ENCODE data around the gene ERN1. TPM values are rescaled to one million over a fixed set of nuclear protein-coding genes. Genes with fewer than 3 reads are reported as not detected.
"Not testable (repeated sequence)": the region's sequence is repeated elsewhere in the genome, so short reads cannot be mapped to it uniquely, and the experiment has no call there.

ERN1 gene
- polyA plus RNA-seq, 4 donors: 2.2 to 11.3 (median 6.5) TPM

DNA sequence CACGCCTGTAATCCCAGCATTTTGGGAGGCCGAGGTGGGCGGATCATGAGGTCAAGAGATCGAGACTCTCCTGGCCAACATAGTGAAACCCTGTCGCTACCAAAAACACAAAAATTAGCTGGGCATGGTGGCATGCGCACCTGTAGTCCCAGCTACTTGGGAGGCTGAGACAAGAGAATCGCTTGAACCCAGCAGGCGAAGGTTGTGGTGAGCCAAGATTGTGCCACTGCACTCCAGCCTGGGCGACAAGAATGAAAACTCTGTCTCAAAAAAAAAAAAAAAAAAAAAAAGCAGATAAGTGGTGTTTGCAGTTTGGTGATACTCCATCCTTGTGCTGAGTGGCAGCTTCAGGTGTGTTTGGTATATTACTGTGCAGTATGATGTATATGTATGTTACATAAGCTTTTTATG lies 110.4 kb downstream of the ERN1 start:
- H3K4me1 ChIP-seq (ENCODE audit: control insufficient read depth in 3 of 3, insufficient read depth in 2 of 3, low read depth in 1 of 3, low read length in 2 of 3); H3K36me3 ChIP-seq (ENCODE audit: control insufficient read depth in 3 of 3, insufficient read depth in 2 of 3, low read depth in 1 of 3, low read length in 3 of 3); H3K9me3 ChIP-seq (ENCODE audit: control insufficient read depth in 2 of 2, insufficient read depth in 1 of 2, low read depth in 1 of 2, low read length in 1 of 2); H3K27me3 ChIP-seq (ENCODE audit: control insufficient read depth in 3 of 3, insufficient read depth in 3 of 3, low read length in 3 of 3); DNase-seq; FAIRE-seq: not testable (repeated sequence)
- 70 to 80% (median 73%) methylated on average over 9 of the region's 9 CpGs for WGBS, 3 donors
- peak overlapping the region in 1 of 3 donors; percentile 92 for H3K27ac ChIP-seq (ENCODE audit: low read depth in 1 of 3, low read length in 2 of 3)
- H3K4me3 ChIP-seq (ENCODE audit: low read depth in 1 of 3, low read length in 3 of 3): peak overlapping the region in 1 of 3 donors; percentile 38

DNA sequence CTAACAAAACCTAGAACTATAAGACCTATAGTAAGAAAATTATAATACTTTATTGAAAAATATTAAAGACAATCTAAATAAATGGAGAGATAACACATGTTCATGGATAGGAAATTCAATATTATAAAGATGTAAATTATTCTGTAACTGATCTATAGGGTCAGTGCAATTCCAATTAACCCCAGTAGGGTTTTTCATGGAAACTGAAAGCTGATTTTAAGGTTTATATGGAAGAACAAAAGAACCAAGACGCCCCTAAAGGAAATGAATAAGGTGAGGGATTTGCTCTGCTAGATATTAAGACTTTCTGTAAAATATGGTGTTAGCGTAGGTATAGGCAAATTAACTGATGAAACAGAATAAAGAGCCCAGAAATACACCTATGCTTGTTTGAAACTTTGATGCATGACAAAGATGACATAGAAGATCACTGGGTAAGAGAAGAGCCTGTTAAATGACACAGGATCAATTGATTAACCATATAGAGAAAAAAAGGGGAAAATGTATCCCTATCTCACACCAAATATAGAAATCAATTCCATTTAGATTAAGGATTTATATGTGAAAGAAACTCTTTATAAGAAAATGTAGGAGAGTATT lies 112.5 kb downstream of the ERN1 start:
- H3K4me1 ChIP-seq (ENCODE audit: control insufficient read depth in 3 of 3, insufficient read depth in 2 of 3, low read depth in 1 of 3, low read length in 2 of 3): no peaks in the 10 kb centered on the region
- no peaks in the 10 kb centered on the region for H3K36me3 ChIP-seq (ENCODE audit: control insufficient read depth in 3 of 3, insufficient read depth in 2 of 3, low read depth in 1 of 3, low read length in 3 of 3)
- H3K9me3 ChIP-seq (ENCODE audit: control insufficient read depth in 2 of 2, insufficient read depth in 1 of 2, low read depth in 1 of 2, low read length in 1 of 2): no peaks in the 10 kb centered on the region
- H3K27me3 ChIP-seq (ENCODE audit: control insufficient read depth in 3 of 3, insufficient read depth in 3 of 3, low read length in 3 of 3): no peaks in the 10 kb centered on the region
- no peak for DNase-seq
- FAIRE-seq: no peak
- 74 to 83% (median 81%) methylated on average over 2 of the region's 2 CpGs for WGBS, 3 donors
- H3K4me3 ChIP-seq (ENCODE audit: low read depth in 1 of 3, low read length in 3 of 3): no peak overlapping the region
- no peak overlapping the region for H3K27ac ChIP-seq (ENCODE audit: low read depth in 1 of 3, low read length in 2 of 3)

DNA sequence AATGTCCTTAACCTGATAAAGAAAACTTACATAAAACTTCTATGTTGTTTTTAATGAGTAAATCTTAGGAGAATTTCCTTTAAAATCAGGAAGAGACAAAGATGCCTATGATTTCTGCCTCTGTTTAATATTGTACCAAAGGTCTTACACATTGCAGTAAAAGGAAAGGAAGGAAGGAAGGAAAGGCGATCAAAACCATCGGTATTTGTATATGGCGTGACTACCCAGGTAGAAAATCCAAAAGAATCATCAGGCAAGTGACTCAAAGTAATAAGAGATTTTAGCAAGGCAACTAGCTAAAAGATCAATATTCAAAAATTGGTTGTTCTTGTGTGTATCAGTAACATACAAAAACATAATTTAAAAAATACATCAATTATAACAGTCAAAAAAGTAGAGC lies 113.0 kb downstream of the ERN1 start:
- H3K27me3 ChIP-seq (ENCODE audit: control insufficient read depth in 3 of 3, insufficient read depth in 3 of 3, low read length in 3 of 3): no peaks in the 10 kb centered on the region
- DNase-seq: no peak
- no peaks in the 10 kb centered on the region for H3K36me3 ChIP-seq (ENCODE audit: control insufficient read depth in 3 of 3, insufficient read depth in 2 of 3, low read depth in 1 of 3, low read length in 3 of 3)
- no peak for FAIRE-seq
- WGBS, 3 donors: 67 to 85% (median 68%) methylated on average over 3 of the region's 3 CpGs
- no peaks in the 10 kb centered on the region for H3K9me3 ChIP-seq (ENCODE audit: control insufficient read depth in 2 of 2, insufficient read depth in 1 of 2, low read depth in 1 of 2, low read length in 1 of 2)
- no peak overlapping the region for H3K4me3 ChIP-seq (ENCODE audit: low read depth in 1 of 3, low read length in 3 of 3)
- H3K27ac ChIP-seq (ENCODE audit: low read depth in 1 of 3, low read length in 2 of 3): no peak overlapping the region
- H3K4me1 ChIP-seq (ENCODE audit: control insufficient read depth in 3 of 3, insufficient read depth in 2 of 3, low read depth in 1 of 3, low read length in 2 of 3): no peaks in the 10 kb centered on the region

DNA sequence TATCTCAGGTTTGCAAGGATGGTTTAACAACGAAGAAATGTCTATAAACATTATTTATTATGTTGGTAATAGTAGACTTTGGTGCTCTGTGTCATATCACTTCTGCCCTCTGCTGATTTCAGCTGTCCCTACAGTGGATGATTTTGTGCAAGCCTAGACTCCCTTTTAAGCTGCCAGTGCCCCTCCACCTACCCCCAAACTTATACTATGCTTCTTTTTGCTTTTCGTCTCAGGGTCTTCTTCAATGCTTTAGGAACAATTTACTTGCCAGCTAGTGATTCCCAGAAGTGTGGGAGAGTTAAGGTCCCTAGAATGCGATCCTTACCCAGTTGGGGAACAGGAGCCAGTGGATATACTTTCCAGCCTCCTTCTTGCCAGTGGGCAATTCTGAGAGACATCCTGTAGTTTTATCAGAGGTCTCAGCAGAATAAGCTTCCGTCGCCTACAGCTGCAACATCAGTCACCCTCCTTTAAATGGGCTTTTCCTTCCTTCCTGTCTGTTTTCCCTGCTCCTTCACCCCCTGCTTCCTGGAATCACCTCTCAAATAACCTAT lies 113.6 kb downstream of the ERN1 start:
- 53 to 76% (median 65%) methylated on average over 5 of the region's 5 CpGs for WGBS, 3 donors
- H3K4me3 ChIP-seq (ENCODE audit: low read depth in 1 of 3, low read length in 3 of 3): no peak overlapping the region
- no peaks in the 10 kb centered on the region for H3K9me3 ChIP-seq (ENCODE audit: control insufficient read depth in 2 of 2, insufficient read depth in 1 of 2, low read depth in 1 of 2, low read length in 1 of 2)
- H3K4me1 ChIP-seq (ENCODE audit: control insufficient read depth in 3 of 3, insufficient read depth in 2 of 3, low read depth in 1 of 3, low read length in 2 of 3): no peaks in the 10 kb centered on the region
- no peaks in the 10 kb centered on the region for H3K36me3 ChIP-seq (ENCODE audit: control insufficient read depth in 3 of 3, insufficient read depth in 2 of 3, low read depth in 1 of 3, low read length in 3 of 3)
- no peak for DNase-seq
- H3K27me3 ChIP-seq (ENCODE audit: control insufficient read depth in 3 of 3, insufficient read depth in 3 of 3, low read length in 3 of 3): no peaks in the 10 kb centered on the region
- no peak for FAIRE-seq
- peak overlapping the region in 1 of 3 donors; percentile 78 for H3K27ac ChIP-seq (ENCODE audit: low read depth in 1 of 3, low read length in 2 of 3)

DNA sequence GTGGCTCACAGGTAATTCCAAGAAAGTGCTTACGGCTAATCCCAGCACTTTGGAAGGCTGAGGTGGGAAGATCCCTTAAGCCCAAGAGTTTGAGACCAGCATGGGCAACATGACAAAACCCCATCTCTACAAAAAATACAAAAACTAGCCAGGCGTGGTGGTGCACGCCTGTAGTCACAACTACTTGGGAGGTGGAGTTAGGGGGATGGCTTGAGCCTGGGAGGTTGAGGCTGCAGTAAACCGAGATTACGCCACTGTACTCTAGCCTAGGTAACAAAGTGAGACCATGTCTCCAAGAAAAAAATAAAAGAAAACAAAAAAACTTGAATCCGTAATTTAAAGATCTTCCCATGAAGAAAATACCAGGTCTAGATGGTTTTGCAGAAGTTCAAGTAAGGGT lies 114.5 kb downstream of the ERN1 start:
- Histone ChIP-seq H3K4me1 (ENCODE audit: control insufficient read depth in 3 of 3, insufficient read depth in 2 of 3, low read depth in 1 of 3, low read length in 2 of 3) (no peaks in the 10 kb centered on the region), H3K27me3 (ENCODE audit: control insufficient read depth in 3 of 3, insufficient read depth in 3 of 3, low read length in 3 of 3) (no peaks in the 10 kb centered on the region), H3K36me3 (ENCODE audit: control insufficient read depth in 3 of 3, insufficient read depth in 2 of 3, low read depth in 1 of 3, low read length in 3 of 3) (no peaks in the 10 kb centered on the region), H3K9me3 (ENCODE audit: control insufficient read depth in 2 of 2, insufficient read depth in 1 of 2, low read depth in 1 of 2, low read length in 1 of 2) (no peaks in the 10 kb centered on the region), H3K27ac (ENCODE audit: low read depth in 1 of 3, low read length in 2 of 3) (peak overlapping the region in 1 of 3 donors; percentile 3), H3K4me3 (ENCODE audit: low read depth in 1 of 3, low read length in 3 of 3) (no peak overlapping the region)
- 89 to 97% (median 91%) methylated on average over 6 of the region's 6 CpGs for WGBS, 3 donors
- FAIRE-seq (no peak), DNase-seq (no peak)

DNA sequence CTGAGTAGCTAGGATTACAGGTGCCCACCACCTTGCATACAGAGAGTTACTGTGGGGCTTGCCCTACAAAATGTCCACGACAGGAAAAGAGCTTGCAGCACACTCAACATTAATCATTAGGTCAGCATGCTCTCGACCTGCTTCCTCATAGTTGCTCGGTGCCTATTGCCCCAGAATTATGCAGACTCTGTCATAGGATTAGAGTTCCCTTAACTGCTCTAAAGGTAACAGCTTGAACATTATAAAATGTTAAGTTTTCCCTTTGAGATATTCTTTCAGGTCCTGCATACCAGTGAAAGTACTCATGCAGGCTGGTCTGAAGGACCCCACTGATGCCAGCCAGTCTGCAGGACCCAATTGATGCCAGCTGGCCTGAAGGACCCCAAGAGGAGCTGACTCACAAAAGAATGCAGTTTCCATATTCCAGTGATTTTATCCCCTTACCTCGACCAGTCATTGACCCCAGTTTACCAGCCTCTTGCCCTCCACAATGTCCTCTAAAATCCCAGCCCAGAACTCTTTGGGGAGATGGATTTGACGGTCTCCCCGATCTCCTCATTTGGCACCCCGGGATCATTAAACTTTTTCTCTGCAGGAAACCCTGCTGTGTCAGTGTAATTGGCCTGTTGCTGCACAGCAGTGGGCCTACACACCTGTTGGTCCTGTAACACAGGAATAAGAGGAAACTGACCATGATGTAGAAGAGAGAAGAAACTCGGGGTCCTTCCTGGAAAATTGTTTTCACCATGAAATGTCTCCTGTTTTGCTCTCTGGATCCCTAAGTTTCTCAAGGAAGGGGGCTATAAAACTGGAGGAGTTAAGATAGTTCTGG lies 120.2 kb downstream of the ERN1 start:
- Histone ChIP-seq H3K36me3 (ENCODE audit: control insufficient read depth in 3 of 3, insufficient read depth in 2 of 3, low read depth in 1 of 3, low read length in 3 of 3) (peaks cover 0 to 5% (median 0%) of the 10 kb centered on the region in 3 donors), H3K9me3 (ENCODE audit: control insufficient read depth in 2 of 2, insufficient read depth in 1 of 2, low read depth in 1 of 2, low read length in 1 of 2) (peaks cover 0 to 5% of the 10 kb centered on the region in 2 donors), H3K4me1 (ENCODE audit: control insufficient read depth in 3 of 3, insufficient read depth in 2 of 3, low read depth in 1 of 3, low read length in 2 of 3) (peaks cover 0 to 42% (median 0%) of the 10 kb centered on the region in 3 donors), H3K4me3 (ENCODE audit: low read depth in 1 of 3, low read length in 3 of 3) (no peak overlapping the region), H3K27ac (ENCODE audit: low read depth in 1 of 3, low read length in 2 of 3) (no peak overlapping the region), H3K27me3 (ENCODE audit: control insufficient read depth in 3 of 3, insufficient read depth in 3 of 3, low read length in 3 of 3) (no peaks in the 10 kb centered on the region)
- no peak for FAIRE-seq
- peak in 1 of 2 donors; percentile 47 for DNase-seq
- WGBS, 3 donors: 64 to 75% (median 74%) methylated on average over 8 of the region's 8 CpGs

DNA sequence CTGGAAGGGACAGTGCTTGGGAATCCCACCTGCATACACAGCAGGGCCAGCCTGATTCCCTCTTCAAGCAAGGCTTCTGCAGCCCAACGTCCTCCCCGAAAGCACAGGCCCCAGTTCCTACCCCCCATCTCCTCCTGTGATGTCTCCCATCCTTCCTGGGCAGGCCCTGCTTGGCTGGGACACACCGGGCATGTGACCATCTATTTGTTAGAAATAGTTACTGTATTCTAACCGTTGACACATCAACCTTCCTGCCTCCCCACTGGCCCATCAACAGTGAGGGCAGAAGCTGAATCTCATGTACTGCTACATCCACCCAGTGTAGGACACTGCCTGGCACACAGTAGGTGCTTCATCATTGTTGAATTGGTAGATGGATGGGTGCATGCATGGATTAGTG lies 121.1 kb downstream of the ERN1 start:
- WGBS, 3 donors: 66 to 90% (median 82%) methylated on average over 4 of the region's 4 CpGs
- H3K36me3 ChIP-seq (ENCODE audit: control insufficient read depth in 3 of 3, insufficient read depth in 2 of 3, low read depth in 1 of 3, low read length in 3 of 3): peaks cover 0 to 7% (median 0%) of the 10 kb centered on the region in 3 donors
- H3K4me3 ChIP-seq (ENCODE audit: low read depth in 1 of 3, low read length in 3 of 3): no peak overlapping the region
- peak overlapping the region in 1 of 3 donors; percentile 72 for H3K27ac ChIP-seq (ENCODE audit: low read depth in 1 of 3, low read length in 2 of 3)
- no peak for DNase-seq
- no peaks in the 10 kb centered on the region for H3K27me3 ChIP-seq (ENCODE audit: control insufficient read depth in 3 of 3, insufficient read depth in 3 of 3, low read length in 3 of 3)
- peaks cover 0 to 5% of the 10 kb centered on the region in 2 donors for H3K9me3 ChIP-seq (ENCODE audit: control insufficient read depth in 2 of 2, insufficient read depth in 1 of 2, low read depth in 1 of 2, low read length in 1 of 2)
- H3K4me1 ChIP-seq (ENCODE audit: control insufficient read depth in 3 of 3, insufficient read depth in 2 of 3, low read depth in 1 of 3, low read length in 2 of 3): peaks cover 0 to 42% (median 0%) of the 10 kb centered on the region in 3 donors
- FAIRE-seq: no peak

DNA sequence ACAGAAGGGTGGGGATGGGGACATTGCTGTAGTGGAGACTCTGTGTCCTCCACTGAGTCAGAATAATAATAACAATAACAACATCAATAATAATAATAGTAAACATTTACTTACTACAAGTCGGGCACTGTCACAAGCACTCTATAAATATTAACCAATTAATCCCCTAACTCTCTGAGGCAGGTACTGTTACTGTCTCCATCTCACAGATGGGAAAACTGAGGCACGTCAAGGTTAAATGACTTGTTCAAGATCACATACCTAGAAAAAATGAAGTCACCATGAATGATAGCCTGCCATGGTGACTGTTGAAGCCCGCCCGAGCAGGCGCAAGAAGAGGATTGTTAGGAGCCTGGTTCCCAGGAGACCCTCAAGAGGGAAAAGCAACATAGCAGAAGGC lies 121.6 kb downstream of the ERN1 start:
- DNase-seq: no peak
- 79 to 83% (median 82%) methylated on average over 5 of the region's 5 CpGs for WGBS, 3 donors
- no peak overlapping the region for H3K4me3 ChIP-seq (ENCODE audit: low read depth in 1 of 3, low read length in 3 of 3)
- H3K27me3 ChIP-seq (ENCODE audit: control insufficient read depth in 3 of 3, insufficient read depth in 3 of 3, low read length in 3 of 3): no peaks in the 10 kb centered on the region
- peak overlapping the region in 1 of 3 donors; percentile 72 for H3K27ac ChIP-seq (ENCODE audit: low read depth in 1 of 3, low read length in 2 of 3)
- no peak for FAIRE-seq
- H3K4me1 ChIP-seq (ENCODE audit: control insufficient read depth in 3 of 3, insufficient read depth in 2 of 3, low read depth in 1 of 3, low read length in 2 of 3): peaks cover 0 to 42% (median 0%) of the 10 kb centered on the region in 3 donors
- H3K9me3 ChIP-seq (ENCODE audit: control insufficient read depth in 2 of 2, insufficient read depth in 1 of 2, low read depth in 1 of 2, low read length in 1 of 2): peaks cover 0 to 5% of the 10 kb centered on the region in 2 donors
- peaks cover 0 to 12% (median 0%) of the 10 kb centered on the region in 3 donors for H3K36me3 ChIP-seq (ENCODE audit: control insufficient read depth in 3 of 3, insufficient read depth in 2 of 3, low read depth in 1 of 3, low read length in 3 of 3)
